Measurements from ENCODE around the gene VMAC.

VMAC gene

DNA sequence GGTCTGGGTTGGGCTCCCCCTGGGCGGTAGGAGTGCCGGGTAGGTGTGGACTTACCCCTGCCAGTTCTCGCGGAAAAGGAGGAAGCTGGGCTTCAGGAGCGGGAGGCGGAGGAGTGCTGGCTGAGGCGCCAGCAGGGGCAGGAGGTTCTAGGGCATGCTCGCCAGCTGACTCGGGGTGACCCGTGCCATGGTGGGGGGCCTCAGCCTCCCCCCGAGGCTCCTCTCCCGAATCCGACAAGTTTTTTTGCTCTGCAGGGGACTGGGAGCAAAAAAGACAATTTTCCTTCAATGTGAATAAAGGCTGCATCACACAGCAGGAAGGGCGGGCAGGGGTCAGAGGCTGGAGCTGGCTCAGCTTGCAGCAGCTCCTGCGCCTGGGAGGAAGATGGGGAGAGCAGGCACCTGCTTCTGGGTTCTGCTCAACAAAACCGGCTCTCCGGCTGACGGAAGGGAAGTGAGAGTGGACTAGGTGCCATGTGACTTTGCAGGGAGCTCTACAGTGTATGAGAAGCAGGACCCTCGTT is 46.7 kb downstream of the VMAC start:
- no peak for DNase-seq (ENCODE audit: low read depth in 1 of 2, low spot score in 1 of 2)

DNA sequence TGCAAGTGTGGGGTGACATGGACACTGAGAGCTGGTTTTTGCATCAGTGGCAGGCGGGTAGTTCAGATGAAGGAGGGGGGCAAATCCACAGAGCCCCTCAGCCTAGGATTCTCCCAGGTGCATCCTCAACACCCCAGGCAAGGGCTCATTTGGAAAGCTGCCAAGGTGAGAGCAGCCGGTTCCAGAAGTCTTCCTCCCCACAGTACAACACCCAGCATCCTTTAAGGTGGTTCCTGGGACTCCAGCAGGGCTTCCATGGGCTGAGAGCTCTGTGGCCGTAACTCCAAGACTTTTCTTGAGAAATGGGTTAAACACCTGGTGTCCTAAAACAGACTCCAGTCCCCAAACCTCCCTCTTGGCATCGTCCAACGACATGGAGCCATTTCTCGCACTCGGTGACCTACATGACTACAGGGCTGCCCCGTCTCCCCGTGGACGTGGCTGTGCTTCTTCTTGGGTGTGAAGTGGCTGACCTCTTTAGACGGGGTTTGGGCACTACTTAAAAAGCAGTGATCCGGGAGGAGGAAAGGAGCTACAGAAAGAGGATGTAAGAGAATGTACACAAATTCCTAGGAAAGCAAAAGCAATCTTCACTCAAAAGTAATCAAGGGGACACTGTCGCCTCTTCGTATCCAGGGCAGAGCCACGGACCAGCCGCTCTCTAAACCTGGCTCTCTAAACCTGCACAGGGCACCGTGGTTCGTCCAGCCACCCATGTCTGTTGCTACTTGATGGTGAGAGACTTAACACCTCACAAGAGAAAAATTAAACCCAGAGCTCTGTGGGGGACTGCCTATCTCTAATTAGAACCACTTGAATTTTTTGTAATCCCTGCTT is 47.7 kb downstream of the VMAC start:
- no peak for DNase-seq (ENCODE audit: low read depth in 1 of 2, low spot score in 1 of 2)

- no peak for DNase-seq (ENCODE audit: low read depth in 1 of 2, low spot score in 1 of 2)
These were observed 48.4 kb downstream of the VMAC start for GRCh38 chr19:5953030-5953589.

- DNase-seq (ENCODE audit: low read depth in 1 of 2, low spot score in 1 of 2) = no peak
These were observed 49.1 kb downstream of the VMAC start for GRCh38 chr19:5953680-5954213.

DNA sequence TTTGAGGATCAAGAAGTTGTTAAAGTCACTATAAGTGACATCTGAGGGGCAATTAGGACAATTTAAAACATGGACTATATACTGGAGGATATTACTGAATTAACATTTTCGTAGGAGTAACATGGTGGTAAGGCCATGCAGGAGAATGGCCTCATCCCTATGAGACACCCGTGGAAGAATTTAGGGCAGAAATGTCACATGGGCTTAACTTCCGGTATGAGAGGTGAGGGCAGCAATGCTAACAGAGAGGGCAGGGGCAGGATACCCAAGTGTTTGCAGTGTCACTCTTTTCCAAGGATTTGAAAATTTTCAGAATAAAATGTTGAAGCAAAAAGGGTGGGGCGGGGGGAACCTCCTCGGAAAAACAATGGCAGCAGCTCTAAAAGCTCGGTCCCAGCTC is 49.6 kb downstream of the VMAC start:
- DNase-seq (ENCODE audit: low read depth in 1 of 2, low spot score in 1 of 2) = no peak

DNA sequence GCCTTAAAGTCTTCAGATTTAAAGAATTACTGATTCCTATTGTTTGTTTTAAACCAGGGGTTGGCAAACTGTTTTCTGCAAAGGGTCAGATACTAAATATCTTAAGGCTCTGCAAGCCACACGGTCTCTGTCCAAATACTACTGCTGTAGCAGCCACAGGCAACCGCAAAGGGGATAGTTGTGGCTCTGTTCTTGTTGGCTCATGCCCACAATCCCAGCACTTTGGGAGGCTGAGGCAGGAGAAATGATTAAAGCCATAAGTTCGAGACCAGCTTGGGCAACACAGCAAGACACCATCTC is 50.9 kb downstream of the VMAC start:
- no peak for DNase-seq (ENCODE audit: low read depth in 1 of 2, low spot score in 1 of 2)

DNA sequence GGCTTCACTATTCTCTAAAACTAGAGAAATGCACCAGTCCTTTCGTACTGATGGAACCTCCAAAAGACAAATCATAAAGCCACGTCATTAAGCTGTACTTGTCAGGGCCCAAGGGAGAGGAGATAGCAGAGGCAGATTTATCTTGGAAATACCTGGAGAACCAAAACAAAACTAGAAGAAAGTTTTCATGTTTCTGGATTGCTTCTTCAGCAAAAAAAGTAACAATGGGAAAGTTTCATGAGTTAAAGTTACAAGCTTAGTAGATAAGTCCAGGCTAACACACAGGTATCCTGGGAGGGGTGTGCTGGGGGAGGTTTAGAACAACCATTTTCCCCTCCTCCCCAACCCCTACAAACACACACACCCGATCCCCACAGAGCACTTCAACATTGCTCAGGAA is 51.7 kb downstream of the VMAC start:
- DNase-seq (ENCODE audit: low read depth in 1 of 2, low spot score in 1 of 2) = no peak

DNA sequence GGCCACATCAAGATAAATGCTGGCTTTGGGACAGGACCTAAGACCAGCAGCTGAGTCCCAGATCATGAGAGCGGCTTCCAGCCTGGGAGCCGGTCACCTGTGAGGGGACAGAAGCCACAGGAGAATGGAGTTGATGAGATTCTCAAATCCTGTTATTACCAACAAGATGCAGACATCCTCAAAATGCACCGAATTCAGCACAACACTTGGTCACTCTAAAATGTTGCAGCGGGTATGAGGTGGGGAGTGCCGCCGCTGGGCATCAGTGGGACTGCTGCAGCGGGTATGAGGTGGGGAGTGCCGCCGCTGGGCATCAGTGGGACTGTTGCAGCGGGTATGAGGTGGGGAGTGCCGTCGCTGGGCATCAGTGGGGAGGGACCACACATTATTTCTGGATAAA is 52.1 kb downstream of the VMAC start:
- DNase-seq (ENCODE audit: low read depth in 1 of 2, low spot score in 1 of 2) = no peak

- DNase-seq (ENCODE audit: low read depth in 1 of 2, low spot score in 1 of 2) = no peak
These were observed 52.5 kb downstream of the VMAC start for GRCh38 chr19:5957170-5957569.

- no peak for DNase-seq (ENCODE audit: low read depth in 1 of 2, low spot score in 1 of 2)
These were observed 53.6 kb downstream of the VMAC start for GRCh38 chr19:5958074-5958850.

- DNase-seq (ENCODE audit: low read depth in 1 of 2, low spot score in 1 of 2) = no peak
These were observed 54.1 kb downstream of the VMAC start for GRCh38 chr19:5958851-5959122.

- DNase-seq (ENCODE audit: low read depth in 1 of 2, low spot score in 1 of 2) = no peak
These were observed 54.8 kb downstream of the VMAC start for GRCh38 chr19:5959260-5960004.

Data from activated CD4-positive, alpha-beta T cell treated with anti-CD3 and anti-CD28 coated beads, Interleukin-2, amount 50 U/mL, for 24 hours (primary cell).